Stimulated activated CD8-positive, alpha-beta memory T cell treated with anti-CD3 and anti-CD28 coated beads, Interleukin-15, amount 100 ng/mL, for 48 hours (primary cell): ENCODE measurements around the gene PARD3.

Experiments used
- DNase-seq, 2 donors: peaks; one replicate each; pipeline ENCODE4 v3.0.0-alpha.2; 2020; ENCODE audit warnings: low read depth in 2 of 2

Gene PARD3

GRCh38 chr10:34189830-34190229 is 625.3 kb downstream of the PARD3 start:
- no peak for DNase-seq

GRCh38 chr10:34188221-34188620 is 626.9 kb downstream of the PARD3 start:
- DNase-seq, result no peak

DNA sequence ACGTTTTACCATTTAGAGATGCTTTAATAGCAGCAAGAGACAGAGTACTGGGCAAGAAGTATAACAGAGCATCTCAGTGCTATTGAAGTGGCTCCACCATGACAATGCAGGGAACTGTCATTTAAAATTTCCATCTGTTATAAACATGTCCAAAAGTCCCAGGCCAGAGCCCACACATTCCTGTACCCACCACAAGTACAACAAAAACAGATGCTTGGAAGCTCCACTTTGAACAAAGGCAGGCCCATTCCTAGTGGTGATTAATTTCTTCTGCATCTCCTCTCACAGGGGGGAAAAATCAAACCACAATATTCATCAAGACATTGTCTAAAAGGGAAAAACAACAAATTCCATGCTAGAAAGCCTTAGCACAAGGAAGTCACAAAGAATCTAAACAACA is 627.9 kb downstream of the PARD3 start:
- DNase-seq, result no peak

DNA sequence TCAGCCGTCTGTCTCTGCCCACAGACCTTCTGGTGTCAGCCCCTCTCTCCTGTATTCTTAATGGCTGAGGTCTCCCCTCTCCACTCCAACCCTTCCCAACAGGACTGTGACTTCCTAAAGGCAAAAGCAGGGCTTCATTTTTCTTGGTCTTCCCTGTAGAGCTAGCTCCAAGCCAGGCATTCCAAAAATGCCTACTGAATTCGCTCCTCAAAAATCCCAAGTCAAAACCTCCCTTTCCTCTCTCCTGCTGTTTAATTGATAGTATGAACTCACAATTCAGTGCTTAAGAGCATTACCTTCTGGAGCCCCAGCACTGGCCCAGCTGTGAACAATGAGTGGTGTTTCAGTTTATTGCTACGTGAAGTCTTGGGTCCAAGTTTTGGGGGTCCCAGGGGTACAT is 628.4 kb downstream of the PARD3 start:
- DNase-seq, result no peak

GRCh38 chr10:34185998-34186397 is 629.1 kb downstream of the PARD3 start:
- no peak for DNase-seq

DNA sequence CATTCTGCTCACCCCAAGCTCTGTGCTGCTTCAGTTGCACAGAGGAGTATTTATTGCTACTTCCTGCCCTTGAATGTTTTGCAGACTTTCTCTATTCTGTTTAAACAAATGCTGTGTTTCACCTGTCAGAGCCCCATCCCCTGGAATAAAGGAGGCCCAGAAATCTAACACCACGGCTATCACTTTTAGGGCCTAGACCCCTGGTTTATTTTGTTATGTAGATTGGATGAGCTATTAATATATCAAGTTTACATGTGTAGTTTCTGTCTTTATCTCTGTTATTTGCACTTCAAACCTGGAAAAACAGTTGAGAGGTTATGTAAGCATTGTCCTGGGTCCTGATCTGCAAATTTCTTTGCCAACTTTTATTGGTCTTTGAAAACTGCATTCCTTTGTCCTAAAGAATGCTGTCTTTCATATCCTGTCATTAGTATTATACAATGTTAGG is 630.1 kb downstream of the PARD3 start:
- DNase-seq, result no peak

- no peak for DNase-seq
Observed at GRCh38 chr10:34184397-34184796, 630.7 kb downstream of the PARD3 start.

DNA sequence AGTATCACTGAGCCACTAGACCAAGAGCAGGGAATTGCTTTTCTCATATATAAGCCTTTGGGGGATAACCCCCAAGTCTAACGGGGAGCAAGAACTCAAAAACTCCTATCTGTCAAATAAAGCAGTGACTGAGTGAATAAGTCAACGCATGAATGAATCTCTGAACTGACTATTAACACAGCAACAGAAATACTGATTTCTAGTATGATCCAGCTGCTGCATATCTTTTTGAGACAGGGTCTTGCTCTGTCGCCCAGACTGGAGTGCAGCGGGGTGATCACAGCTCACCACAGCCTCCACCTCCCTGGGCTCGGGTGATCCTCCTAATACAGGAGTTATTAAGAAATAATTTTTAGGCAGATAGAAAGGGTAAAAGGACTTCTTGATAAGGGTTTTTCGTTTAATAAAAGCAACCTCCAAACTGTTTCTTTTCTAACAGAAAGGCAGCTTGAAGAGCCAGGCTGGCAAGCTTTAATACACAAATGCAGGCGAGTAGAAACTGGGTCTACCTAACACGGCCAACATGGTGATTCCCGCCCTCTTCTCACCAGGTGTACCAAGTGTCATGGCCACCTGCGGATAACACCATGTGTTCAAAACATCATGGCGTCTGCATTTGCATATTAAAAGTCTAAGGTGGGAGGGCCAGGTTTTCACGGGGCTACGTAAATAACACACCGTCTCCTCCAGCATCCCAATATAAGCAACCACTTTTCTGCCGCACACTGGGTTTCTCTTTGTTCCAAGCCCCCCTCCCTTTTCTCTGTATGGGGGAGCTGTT is 631.9 kb downstream of the PARD3 start:
- no peak for DNase-seq

GRCh38 chr10:34181553-34182300 is 633.4 kb downstream of the PARD3 start:
- DNase-seq, result no peak

GRCh38 chr10:34180749-34181148 is 634.3 kb downstream of the PARD3 start:
- no peak for DNase-seq

GRCh38 chr10:34179280-34179679 is 635.8 kb downstream of the PARD3 start:
- DNase-seq, result no peak

DNA sequence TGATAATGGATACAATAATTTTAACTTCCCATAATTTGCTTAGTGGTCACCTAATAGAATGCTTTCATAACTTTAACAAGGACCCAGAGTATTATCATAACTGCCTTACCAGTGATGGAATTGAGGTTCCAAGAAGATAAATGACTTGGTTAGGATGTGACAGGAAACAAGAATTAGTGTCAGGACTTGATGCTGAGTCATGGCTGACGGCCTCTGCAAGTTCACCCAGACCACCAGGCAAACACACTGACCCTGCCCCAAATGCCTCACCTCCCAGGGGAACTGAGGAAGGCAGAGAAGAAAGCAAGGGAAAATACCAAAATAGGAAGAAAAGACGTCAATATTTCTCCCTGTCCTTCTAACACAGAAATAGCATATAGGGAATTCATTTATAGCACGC is 636.3 kb downstream of the PARD3 start:
- no peak for DNase-seq

GRCh38 chr10:34178196-34178595 is 636.9 kb downstream of the PARD3 start:
- DNase-seq, result no peak

- DNase-seq, result no peak
Observed at GRCh38 chr10:34177445-34177844, 637.7 kb downstream of the PARD3 start.

- no peak for DNase-seq
Observed at GRCh38 chr10:34176351-34176750, 638.7 kb downstream of the PARD3 start.

DNA sequence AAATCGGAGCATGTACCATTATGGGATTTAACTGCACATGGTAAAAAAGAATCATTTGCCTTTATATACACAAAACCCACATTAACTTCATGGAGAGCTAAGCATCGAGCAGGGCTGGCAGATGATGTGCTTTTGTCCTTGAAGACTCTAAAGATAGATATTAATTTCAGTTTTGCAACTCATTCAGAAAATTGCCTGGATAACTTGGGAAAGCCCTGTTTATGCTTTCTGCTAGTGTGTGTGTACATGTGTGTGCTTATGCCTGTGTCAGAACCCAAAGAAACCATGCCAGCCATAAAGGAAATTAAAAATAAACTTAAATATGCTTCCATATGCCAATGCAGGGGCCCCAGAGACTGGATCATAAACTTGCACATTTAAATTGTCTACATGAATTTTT is 640.0 kb downstream of the PARD3 start:
- no peak for DNase-seq

DNA sequence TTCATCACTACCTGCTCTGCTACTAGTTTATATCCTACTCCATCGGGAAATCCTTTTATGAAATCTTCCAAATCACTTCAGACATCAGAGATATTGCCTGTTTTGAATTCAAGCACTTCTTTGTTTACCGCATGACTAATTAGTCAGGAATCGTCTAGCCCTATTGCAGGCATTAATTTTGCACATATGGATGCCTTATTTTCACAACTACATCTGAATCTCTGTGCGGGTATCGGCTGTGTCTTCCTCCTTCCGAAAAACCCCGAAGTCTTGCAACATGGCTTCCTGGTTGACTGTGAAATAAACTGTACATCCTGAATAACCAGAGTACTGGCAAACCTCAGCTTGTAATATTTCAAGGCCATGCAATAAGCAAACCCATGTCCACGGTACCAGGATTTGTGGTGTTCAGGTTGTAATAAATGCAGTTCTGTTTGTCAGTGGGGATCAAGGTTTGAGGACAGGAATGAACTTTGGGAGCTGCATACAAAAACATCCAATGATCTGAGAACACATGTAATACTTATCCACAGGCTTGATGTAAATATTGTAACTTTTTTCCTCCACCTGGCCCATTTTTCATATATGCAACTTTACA is 642.1 kb downstream of the PARD3 start:
- no peak for DNase-seq

GRCh38 chr10:34171957-34172527 is 643.1 kb downstream of the PARD3 start:
- DNase-seq, result no peak

GRCh38 chr10:34169677-34170076 is 645.4 kb downstream of the PARD3 start:
- no peak for DNase-seq

- no peak for DNase-seq
Observed at GRCh38 chr10:34169131-34169530, 646.0 kb downstream of the PARD3 start.

GRCh38 chr10:34168439-34168838 is 646.7 kb downstream of the PARD3 start:
- DNase-seq, result no peak

- DNase-seq, result no peak
Observed at GRCh38 chr10:34166823-34167222, 648.3 kb downstream of the PARD3 start.
